NCI-H2107 treated with DMSO at 0.1 percent for 48 hours (cell line): ENCODE measurements around the gene NAALADL2.
A peak's percentile ranks its signal among the peaks of the same experiment; 100 is the strongest.
"Not testable (repeated sequence)": the region's sequence is repeated elsewhere in the genome, so short reads cannot be mapped to it uniquely, and the experiment has no call there.

ENCODE experiments used
- DNase-seq: peaks from one replicate; lab custom pipeline; 2025; ENCODE audit not compliant: unreplicated experiment; lab: John Stamatoyannopoulos, UW

The NAALADL2 gene

GRCh38 chr3:175528693-175529092, 669.6 kb downstream of the NAALADL2 start:
- DNase-seq, result not testable (repeated sequence)

GRCh38 chr3:175535351-175535750, 676.2 kb downstream of the NAALADL2 start:
- no peak for DNase-seq

- DNase-seq, result no peak
These were observed 687.0 kb downstream of the NAALADL2 start for GRCh38 chr3:175546115-175546514.

GRCh38 chr3:175552929-175553328, 693.8 kb downstream of the NAALADL2 start:
- no peak for DNase-seq

GRCh38 chr3:175554801-175555200, 695.7 kb downstream of the NAALADL2 start:
- no peak for DNase-seq

DNA sequence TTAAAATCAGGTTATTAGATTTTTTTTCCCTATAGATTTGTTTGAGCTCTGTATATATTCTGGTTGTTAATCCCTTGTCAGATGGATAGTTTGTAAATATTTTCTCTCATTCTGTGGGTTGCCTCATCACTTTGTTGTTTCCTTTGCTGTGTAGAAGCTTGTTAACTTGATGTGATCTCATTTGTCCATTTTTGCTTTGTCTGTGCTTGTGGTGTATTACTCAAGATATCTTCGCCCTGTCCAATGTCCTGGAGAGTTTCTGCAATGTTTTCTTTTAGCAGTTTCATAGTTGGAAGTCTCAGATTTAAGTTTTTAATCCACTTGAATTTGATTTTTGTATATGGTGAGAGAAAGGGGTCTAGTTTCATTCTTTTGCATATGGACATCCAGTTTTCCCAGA, 699.1 kb downstream of the NAALADL2 start:
- no peak for DNase-seq

GRCh38 chr3:175564363-175564762, 705.2 kb downstream of the NAALADL2 start:
- DNase-seq, result no peak

DNA sequence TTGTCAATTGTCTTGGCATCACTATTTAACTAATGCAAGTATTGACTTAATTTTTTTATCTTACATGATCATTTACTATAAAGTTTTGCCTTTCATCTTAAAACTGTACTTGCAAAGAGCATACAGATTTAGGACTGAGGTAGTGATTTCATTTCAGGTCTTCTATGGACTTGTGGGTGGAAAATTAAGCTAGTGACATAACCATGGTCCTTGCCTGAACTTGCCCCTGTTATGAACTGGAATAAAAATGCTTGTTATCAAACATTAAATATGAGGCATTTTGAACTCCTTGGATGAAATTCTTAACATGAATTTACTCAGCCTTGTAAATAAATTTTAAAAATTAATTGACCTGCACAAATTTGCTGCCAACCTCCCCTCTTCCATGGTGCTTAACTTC, 712.0 kb downstream of the NAALADL2 start:
- no peak for DNase-seq

DNA sequence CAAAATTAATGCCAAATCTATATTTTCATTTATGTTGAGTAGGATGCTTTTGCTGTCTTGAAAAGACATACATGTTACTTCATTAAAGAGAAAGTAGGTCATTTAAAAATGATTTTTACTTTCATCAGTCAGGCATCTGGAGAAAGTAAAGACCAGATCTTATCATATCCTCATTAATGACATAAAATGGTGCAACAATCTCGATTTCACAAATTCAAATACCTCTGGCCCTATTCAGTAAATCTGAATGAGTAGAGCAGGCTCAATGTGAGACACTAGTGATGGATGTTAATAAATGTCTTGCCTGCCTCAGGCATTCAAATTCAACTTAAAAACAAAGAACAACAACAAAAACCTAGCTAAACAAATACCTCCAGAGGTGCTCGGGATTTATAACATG, 714.1 kb downstream of the NAALADL2 start:
- DNase-seq, result no peak

DNA sequence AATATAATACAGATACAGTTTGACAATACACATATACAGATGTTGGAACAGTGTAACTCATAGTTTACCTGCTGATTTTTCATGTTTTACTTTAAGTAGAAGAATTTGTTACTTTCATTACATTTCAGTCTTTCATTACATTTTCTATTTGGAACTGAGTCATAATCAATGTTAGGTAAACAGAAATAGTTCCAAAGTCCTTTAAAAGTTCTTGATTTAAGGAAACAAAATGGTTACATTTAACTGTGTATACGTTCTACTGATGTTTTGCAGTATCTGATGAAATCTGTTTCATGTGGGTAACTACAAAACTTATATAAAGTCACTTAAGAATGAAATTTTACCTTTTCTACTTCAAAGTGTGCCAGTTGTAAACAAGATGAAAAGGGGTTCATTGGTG, 721.2 kb downstream of the NAALADL2 start:
- DNase-seq, result no peak

DNA sequence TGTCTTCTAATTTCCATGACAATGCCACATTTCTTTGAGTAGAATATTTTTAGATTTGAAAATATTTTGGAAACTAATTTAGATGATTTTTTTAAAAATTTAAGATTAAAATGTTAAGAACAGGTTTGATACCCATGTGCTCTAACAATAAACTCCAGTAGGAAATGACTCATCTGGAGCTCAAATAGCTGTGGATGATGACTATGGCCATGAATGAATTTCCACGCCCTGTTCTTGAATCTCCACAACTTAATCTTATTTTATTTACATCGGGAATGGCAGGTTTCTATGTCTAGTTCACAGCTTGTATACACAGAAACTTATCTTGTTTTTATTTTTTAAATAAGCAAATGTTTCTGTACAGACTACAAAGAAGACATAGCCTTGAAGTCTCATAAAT, 726.8 kb downstream of the NAALADL2 start:
- no peak for DNase-seq

GRCh38 chr3:175590745-175591144, 731.6 kb downstream of the NAALADL2 start:
- no peak for DNase-seq

GRCh38 chr3:175591375-175591774, 732.2 kb downstream of the NAALADL2 start:
- no peak for DNase-seq

GRCh38 chr3:175593331-175593730, 734.2 kb downstream of the NAALADL2 start:
- no peak for DNase-seq

DNA sequence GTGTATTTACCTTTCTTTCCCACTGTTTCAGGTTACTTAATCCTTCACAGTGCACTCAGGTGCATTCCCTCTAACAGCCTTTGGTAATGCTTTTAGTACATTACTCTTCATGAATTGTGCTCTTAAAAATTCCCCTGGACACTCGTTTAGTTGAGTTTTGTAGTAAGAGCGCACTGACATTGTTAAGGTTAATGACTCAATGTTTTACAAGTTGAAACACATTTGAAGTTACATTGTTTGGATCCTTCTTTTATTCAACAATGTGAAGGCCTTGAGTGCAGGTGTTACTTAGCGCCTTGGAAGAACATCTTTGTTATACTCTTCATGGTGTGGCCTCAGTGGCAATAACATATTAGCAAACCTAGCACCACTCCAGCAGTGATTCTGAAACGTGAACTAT, 739.6 kb downstream of the NAALADL2 start:
- DNase-seq, result peak; percentile 43

DNA sequence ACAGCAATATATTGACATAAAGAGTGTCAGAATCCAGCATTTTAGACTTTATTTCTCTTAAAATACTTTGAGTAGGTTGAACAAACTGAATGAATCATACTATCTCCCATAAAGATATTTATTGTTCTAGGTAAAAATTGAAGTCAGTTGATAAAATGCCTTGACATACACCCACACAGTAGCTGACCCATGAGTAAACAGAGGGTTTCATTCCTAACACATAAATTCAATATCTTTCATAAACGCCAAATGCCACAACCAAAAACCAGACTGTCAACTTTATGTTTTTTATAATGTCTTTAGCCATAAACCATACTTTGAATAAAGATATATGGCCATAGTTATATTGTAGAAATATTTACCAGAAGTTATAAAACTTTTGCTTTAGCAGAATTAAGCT, 742.4 kb downstream of the NAALADL2 start:
- DNase-seq, result no peak

GRCh38 chr3:175605851-175606250, 746.7 kb downstream of the NAALADL2 start:
- DNase-seq, result no peak

DNA sequence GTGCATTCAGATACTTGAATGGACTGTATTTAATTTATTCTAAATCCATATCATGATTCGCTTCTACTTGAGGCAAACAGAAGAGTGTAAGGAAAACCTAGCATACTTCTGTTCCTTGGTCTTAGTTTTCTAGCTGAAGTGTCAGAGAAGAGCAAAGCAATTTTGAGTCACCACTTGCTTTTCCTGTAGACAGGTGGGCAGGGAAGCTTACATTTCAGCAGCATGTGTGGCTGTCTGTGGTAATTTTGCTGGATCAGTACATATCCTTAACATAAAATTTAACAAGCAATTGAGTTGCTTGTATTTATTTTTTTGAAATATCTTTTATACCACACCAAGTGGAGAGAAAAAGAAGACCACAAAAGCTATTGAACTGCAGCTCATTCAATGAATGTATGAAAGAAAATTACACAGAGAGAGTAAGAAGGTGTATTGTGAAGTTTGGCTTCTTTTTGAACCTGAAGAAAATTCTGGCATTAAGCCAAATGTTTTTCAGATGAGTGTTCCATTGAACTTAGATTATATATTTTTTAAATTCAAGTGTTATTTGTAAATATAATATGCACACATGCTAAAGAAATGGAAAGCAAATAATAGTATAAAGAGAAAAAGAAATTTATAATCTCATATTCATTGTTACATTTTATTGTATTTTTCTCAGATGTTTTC, 747.6 kb downstream of the NAALADL2 start:
- peak; percentile 92 for DNase-seq

DNA sequence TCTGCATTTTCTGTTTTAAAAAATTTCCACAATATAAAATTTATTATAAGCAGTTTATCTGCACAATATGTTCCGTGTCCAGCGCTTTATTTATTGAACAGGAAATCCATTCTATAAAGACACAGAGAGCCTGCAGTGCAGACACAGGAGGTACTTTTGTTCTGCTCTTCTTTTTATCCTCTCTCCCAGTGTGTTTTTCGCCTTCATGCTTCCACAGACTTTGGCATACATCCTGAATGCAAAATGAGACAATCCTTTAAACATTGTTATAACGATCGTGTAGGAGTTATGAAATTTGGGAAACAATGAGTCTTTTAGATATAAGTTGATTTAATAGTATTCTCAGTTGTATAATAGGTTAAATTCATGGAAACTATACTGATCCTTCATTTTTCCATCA, 749.2 kb downstream of the NAALADL2 start:
- no peak for DNase-seq

DNA sequence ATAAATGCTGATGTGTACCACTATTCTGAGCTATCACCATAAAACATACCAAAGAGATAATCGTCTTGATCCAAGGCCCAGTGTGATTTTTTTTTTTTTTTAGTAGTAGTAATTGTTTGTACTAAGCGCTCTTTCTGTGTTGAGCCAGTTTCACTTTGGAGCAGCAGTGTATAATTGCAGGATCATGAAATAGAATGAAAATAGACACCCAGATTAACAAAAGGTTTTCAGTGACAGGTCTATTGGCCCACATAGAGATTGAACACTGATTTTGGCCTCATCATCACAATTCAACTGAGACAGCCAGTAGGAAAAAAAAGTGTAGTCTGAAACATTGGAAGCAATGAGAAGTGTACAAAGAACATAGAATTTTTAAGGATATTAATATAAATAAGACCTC, 749.8 kb downstream of the NAALADL2 start:
- peak; percentile 37 for DNase-seq

DNA sequence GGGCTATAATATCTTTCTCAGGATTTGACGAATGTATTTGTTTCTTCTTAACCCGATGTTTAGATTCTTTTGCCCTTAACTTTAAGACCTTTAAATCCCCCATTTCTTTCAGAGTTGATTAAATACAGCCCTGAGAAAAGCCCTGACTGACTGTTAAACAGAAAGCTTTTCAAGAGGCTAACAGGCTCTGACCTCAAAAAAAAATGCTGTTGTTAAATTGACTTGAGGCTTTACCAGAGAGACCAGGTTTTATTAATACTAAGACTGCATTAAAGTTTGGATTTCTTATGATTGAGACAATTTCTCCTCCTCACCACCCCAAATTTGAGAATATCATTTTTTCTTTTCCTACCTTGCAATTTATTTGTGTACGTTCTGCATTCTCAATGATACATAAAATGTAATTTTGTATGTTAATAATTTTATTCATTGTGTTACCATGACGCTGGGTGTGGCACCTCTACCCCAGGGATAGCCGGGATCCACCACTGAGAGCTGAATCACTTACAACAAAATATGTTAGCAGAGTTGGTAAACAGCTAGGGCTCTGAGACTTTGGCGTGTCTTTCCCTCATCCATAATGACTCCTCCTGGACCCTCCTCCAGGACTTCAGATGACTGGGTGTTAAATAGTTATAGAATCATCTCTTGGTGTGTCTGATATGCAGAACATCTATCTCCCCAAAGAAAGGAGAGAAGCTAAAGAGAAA, 753.5 kb downstream of the NAALADL2 start:
- DNase-seq, result no peak

- DNase-seq, result not testable (repeated sequence)
These were observed 755.0 kb downstream of the NAALADL2 start for GRCh38 chr3:175614107-175614506.

GRCh38 chr3:175617247-175617646, 758.1 kb downstream of the NAALADL2 start:
- no peak for DNase-seq
